NAMALWA (cell line): ENCODE data around the gene VIT.

Source experiments
- DNase-seq: peaks from one replicate; pipeline ENCODE4 v3.0.0-alpha.2; 2015; ENCODE audit warnings: low spot score

The VIT gene

DNA sequence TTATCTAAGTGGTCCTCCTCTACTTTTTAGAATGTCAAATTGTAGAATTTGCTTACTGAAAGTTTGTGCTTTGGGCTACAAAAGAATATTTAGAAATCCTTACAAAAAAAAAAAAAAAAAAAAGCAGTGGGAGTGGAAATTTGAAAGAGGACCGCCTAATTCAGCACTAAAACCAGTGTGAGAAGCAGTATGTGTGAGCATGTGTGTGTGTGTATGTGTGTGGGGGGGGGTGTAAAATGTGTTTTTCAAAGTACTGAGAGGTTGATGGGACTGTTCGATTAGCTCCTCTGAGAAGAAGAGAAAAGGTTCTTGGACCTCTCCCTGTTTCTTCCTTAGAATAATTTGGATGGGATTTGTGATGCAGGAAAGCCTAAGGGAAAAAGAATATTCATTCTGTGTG is at the start of gene VIT:
VIT (plus strand) TSS at position 175 of the 400 bp plus-strand sequence. CDS start 19,664 bp downstream, outside the sequence.
- no peak for DNase-seq

DNA sequence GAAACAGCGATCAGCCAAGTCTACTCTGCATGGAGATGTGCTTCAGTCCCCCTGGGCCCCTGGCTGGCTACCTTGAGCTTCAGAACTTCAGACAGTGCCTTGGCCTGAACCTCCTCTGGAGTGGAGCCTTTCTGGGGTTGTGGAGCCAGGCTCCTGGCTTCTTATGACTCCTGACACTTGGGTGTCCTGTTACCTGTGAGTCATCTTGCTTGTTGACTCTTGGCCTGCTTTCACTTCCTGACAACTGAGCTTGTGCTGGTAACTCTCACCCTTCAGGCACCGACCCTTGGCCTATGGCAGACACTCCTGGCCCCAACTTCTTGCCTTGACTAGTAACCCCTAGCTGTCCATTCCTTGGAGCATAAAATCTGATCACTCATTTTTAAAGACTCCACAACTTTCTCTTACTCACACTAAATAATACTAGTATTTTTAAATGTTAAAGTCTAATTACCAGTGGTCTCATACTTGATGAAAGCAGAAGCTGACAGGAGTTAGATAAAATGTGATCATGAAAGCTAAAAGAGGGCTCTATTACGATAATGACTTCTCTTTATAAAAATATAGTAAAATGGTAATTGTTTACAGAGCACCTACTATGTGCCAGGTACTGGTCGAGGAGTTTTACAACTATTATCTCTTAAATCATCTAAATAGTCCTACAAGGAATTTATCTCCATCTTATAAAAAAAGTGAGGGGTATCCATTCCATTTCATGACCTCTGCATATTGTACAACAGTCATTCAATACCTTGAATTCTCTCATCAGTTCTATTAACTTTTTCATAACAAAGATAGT is 46.3 kb upstream of the VIT start:
- DNase-seq = no peak

DNA sequence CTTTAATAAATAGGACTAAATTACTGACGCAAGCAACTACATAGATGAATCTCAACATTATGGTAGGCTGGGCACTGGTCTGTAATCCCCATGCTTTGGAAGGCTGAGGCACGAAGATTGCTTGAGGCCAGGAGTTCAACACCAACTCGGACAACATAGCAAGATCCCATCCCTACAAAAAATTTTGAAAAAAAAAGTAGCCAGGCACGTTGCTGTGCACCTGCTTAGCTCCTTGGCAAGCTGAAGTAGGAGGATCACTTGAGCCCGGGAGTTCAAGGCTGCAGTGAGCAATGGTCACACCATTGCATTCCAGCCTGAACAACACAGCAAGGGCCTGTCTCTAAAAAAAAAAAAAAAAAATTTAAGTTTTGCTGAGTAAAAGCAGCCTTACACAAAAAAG is 43.4 kb upstream of the VIT start:
- no peak for DNase-seq

GRCh38 chr2:36653967-36654694 is 42.4 kb upstream of the VIT start:
- DNase-seq = no peak

GRCh38 chr2:36655453-36655852 is 41.1 kb upstream of the VIT start:
- no peak for DNase-seq

DNA sequence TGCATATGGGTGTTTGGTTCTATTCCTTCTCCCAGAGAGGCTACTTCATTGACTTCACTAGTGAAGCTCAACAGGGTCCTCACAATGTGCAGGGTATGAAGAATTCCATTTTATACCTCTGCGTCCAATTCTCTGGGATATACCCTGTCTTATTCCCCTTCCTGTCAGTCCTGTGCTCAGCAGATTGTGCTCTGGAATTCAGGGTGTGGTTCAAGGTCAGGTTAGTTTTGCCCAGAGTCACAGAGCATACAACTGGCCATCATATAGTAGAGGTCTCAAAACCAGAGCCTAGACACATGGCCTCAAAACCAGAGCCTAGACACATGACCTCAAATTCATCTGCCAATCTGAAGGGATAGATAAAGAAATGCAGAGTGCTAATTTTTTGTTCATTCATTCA is 38.8 kb upstream of the VIT start:
- no peak for DNase-seq

GRCh38 chr2:36658277-36658748 is 38.2 kb upstream of the VIT start:
- no peak for DNase-seq

DNA sequence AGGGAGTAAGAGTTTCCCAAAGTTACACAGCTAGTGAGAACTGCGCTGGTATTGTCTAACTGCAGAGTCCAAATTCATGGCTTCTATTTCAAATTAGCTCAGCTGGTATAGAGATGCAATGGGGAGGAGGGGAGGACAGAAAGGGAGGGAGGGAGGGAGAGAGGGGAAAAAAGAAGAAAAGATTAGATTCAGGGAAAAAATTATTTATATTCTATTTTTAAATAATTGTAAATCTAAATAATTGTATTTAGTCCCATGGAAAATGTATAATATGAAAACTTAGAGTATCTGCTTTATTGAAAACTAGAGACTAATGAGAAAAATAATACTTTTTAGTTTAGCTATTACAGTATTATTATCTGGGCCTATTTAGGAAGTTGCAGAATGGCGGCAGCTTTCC is 37.3 kb upstream of the VIT start:
- DNase-seq = no peak

GRCh38 chr2:36659872-36660312 is 36.6 kb upstream of the VIT start:
- no peak for DNase-seq

DNA sequence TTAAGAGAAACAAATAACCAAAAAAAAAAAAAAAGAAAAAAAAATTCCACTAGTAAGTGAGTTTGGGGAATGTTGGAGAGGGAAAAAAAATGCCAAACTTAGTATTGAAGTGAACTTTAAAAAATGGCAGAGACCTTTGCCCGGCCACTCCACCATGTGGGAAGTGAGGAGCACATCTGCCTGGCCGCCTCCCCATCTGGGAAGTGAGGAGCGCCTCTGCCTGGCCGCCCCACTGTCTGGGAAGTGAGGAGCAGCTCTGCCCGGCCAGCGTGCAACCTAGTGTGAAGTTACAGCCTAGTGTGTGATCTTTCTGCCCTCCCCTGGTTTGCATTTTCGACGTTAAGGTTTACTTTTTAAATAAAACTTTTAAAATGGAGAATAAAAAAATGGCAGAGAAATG is 33.9 kb upstream of the VIT start:
- DNase-seq = no peak

DNA sequence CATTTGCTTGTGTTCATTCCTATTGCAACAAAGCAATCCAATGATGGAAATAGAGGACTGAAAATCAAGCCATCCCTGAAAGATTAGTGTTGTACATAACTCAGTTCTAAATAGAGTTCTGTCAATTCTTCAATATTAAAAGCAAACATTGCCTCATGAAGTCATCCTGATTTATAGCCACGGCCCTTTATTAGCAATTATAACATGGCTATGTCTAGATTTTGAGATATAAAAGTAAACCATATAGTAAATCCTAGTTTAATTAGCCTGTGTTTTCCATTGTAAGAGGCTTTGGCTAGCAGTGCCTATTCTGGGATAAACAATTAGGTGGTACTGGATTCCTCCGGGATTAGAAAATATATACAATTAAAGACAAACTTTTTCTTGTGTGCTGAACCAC is 33.2 kb upstream of the VIT start:
- no peak for DNase-seq

GRCh38 chr2:36663851-36664695 is 32.4 kb upstream of the VIT start:
- DNase-seq = peak; percentile 79

DNA sequence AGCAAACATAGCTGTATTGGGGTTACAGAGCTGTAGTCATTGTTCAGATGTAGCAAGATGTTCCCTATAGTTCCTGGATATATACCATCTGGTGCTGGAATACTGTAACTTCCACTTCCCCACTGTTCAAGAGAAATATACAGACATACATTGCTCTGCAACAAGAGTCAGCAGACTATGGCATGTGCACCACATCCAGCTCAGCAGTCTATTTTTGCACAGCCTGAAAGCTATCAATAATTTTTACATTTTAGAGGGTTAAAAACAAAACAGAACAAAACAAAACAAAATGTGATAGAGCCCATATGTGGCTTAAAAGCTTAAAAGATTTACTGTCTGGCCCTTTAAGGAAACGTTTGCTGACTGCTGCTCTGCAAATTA is 31.8 kb upstream of the VIT start:
- DNase-seq = no peak

GRCh38 chr2:36667931-36668330 is 28.6 kb upstream of the VIT start:
- no peak for DNase-seq

GRCh38 chr2:36670881-36671595 is 25.5 kb upstream of the VIT start:
- DNase-seq = no peak

DNA sequence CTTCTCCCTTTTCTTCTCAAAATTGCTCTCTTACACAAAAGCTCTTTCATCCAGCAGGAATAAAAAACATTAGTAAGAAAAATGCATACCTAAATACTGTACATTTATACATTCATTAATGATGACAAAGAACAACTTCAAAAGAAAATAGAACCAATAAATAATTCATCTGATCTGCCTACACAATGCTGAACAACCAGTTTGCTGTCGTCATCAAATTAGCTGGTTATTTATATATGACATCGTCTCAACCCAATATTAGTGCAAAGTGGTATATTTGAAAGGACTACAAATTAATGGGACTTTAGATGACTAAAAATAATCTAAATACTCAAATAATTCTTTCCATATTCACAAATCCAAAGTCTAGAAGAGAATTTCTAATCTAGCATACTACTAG is 24.8 kb upstream of the VIT start:
- no peak for DNase-seq

DNA sequence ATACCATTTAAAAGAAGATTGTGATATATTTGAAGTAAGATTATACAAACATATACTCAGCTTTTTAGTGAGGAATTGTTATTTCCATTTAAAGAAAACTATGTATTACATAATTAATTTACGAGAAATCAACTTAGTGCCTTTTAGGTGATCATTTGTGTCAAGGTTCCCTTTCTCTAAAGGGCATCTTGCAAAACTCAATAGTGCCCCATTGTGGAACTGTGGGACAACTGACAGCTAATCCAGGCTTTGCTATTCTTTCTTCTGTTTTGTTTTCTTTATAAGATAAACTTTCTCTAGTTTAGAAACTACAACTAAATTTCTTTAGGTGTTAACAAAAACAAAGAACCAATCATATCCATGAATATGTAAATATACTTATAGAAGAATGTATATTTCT is 24.3 kb upstream of the VIT start:
- peak; percentile 39 for DNase-seq

DNA sequence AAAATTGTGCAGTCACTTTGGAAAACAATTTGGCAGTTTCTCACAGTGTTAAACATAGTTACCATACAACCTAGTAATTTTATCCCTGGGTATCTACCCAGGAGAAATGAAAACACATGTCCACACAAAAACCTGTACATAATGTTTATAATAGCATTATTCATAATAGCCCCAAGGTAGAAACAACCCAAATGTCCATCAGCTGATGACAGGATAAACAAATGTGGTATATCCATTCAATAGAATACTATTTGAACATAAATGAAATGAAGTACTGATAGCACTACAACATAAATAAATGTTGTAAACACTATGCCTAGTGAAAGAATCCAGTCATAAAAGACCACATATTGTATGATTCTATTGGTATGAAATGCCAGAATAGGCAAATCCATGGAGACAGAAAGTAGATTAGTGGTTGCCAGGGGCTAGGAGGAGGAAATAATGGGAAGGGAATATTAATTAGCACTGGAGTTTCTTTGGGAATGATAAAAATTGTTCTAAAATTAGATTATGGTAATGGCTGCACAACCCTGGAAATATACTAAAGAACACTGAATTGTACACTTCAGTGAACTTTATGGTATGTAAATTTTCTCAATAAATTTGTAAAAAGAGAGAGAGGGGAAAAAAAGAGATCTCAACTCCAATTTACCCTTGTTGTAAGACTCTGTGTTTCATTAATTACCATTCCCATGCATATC is 20.8 kb upstream of the VIT start:
- DNase-seq = no peak

GRCh38 chr2:36676364-36676763 is 20.1 kb upstream of the VIT start:
- DNase-seq = no peak

DNA sequence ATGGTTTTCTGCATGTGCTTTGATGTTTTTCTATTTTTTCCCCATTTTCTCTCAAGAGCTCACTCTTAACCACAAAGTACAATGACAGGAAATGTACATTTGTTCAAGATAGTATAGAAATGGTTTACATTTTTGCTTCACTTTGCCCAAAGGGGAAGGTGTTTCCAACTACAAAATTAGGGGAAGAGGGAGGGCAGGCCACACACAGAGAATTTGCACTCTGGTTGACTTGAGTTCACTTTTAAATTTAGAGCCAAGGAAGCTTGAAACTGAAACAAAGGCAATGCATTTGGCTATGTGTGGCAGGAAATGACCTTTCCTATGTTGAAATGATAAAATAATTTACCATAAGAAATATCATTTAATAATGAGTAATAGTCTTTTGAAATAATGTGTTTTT is 19.1 kb upstream of the VIT start:
- DNase-seq = no peak

DNA sequence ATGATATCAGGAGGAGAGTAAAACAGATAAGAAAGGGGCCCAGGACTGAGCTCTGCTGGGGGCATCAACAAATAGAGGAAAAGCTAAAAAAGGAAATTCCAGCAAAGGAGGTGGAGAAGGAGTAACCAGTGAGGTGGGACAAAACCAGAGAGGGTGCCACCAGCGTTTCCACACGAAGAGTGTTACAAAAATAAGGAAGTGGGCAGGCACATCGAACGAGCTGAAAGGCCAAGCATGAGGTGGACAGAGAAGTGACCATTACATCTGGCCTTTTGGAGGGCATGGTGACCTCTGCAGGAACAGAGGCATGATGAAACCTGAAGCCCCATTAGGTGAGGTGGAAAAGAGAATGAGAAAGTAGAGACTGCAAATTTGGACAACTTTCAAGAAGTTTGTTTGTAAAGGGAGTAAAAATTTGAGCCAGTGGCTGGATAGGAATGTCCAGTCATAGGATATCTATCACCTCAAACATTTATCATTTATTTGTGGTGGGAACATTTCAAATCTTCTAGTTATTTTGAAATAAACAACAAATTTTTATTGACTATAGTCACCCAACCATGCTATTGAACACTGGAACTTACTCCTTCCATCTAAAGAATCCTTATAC is 18.4 kb upstream of the VIT start:
- no peak for DNase-seq
